Mesendoderm (in vitro differentiated cells): ENCODE measurements around the gene SCAI.

Experiments
- DNase-seq: peaks from one replicate; pipeline ENCODE4 v3.0.0; 2013
- H2AK5ac ChIP-seq: 2 replicates; pipeline ENCODE4 v1.6.1; 2013; ENCODE audit warnings: low read length, inconsistent platforms
- H2BK120ac ChIP-seq: 2 replicates; pipeline ENCODE4 v1.6.1; 2013; ENCODE audit warnings: low read depth, mild to moderate bottlenecking, low read length, moderate library complexity, mixed read lengths
- H2BK15ac ChIP-seq: replicated peaks from 2 replicates; pipeline ENCODE4 v1.6.1; 2013; ENCODE audit warnings: low read depth, mild to moderate bottlenecking, moderate library complexity
- H2BK5ac ChIP-seq: 2 replicates; pipeline ENCODE4 v1.6.1; 2013; ENCODE audit warnings: low read length, inconsistent platforms
- H3K18ac ChIP-seq: 2 replicates; pipeline ENCODE4 v1.6.1; 2013; ENCODE audit warnings: mild to moderate bottlenecking, low read length, mixed read lengths
- H3K23ac ChIP-seq: one replicate; pipeline ENCODE4 v1.6.1; 2013; ENCODE audit warnings: low read length
- H3K27ac ChIP-seq: 2 replicates; pipeline ENCODE4 v1.5.1; 2013; ENCODE audit warnings: low read depth, mild to moderate bottlenecking, inconsistent platforms, low read length, moderate library complexity
- H3K27me3 ChIP-seq: 2 replicates; pipeline ENCODE4 v1.6.1; 2013; ENCODE audit warnings: low read length, control low read depth, mild to moderate bottlenecking, inconsistent platforms; ENCODE audit not compliant: insufficient read depth, poor library complexity
- H3K36me3 ChIP-seq: 2 replicates; pipeline ENCODE4 v1.6.1; 2013; ENCODE audit warnings: low read length, inconsistent platforms; ENCODE audit not compliant: control insufficient read depth, insufficient read depth
- H3K4ac ChIP-seq: one replicate; pipeline ENCODE4 v1.6.1; 2013; ENCODE audit warnings: low read depth, mild to moderate bottlenecking, low read length, moderate library complexity
- H3K4me1 ChIP-seq: 2 replicates; pipeline ENCODE4 v1.6.1; 2013; ENCODE audit warnings: low read depth, low read length, inconsistent platforms; ENCODE audit not compliant: control insufficient read depth
- H3K4me2 ChIP-seq: 2 replicates; pipeline ENCODE4 v1.6.1; 2013; ENCODE audit warnings: low read length
- H3K4me3 ChIP-seq: 2 replicates; pipeline ENCODE4 v1.5.1; 2013; ENCODE audit warnings: mild to moderate bottlenecking, low read length
- H3K56ac ChIP-seq: one replicate; pipeline ENCODE4 v1.6.1; 2013; ENCODE audit warnings: low read length
- H3K79me1 ChIP-seq: 2 replicates; pipeline ENCODE4 v1.6.1; 2013; ENCODE audit warnings: low read length, inconsistent platforms
- H3K79me2 ChIP-seq: 2 replicates; pipeline ENCODE4 v1.6.1; 2013; ENCODE audit warnings: mild to moderate bottlenecking, low read length; ENCODE audit not compliant: control insufficient read depth, insufficient read depth
- H3K9ac ChIP-seq: 2 replicates; pipeline ENCODE4 v1.6.1; 2013; ENCODE audit warnings: low read length, inconsistent platforms
- H4K5ac ChIP-seq: one replicate; pipeline ENCODE4 v1.6.1; 2013; ENCODE audit warnings: low read length
- H4K8ac ChIP-seq: one replicate; pipeline ENCODE4 v1.6.1; 2013; ENCODE audit warnings: low read depth, mild to moderate bottlenecking, control low read depth, low read length, moderate library complexity
- WGBS: extraction: QIAGEN DNeasy Blood & Tissue Kit; methylation state at CpG from one replicate; pipeline ENCODE4 v1.1.7; 2013; ENCODE audit warnings: low lambda C conversion rate, missing lambda C conversion rate; ENCODE audit not compliant: insufficient coverage; ENCODE audit errors: extremely low coverage; 5-methylcytosine and 5-hydroxymethylcytosine counted together

Gene SCAI

DNA sequence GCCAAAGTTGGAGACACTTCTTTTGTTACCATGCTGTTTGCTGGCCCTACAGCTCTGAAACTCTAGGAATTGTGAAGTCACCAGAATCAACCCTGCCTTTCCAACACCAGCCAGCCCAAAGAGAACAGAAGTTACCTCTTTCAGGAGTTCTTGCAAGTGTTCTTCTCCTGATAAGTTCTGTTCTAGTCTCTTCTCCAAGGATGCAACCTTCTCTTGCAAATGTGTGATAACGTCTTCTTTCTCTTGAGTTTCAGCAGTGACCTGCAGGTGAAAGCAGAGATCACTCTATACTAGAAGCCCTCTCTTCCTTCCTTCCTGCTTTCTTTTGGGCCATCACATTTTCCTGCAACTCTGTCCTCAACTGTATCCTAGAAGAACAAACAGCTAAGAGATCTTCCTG, 231.6 kb downstream of the SCAI start:
- WGBS: no CpG with 5 or more reads among the region's 1 CpG
- no peaks in the 10 kb centered on the region for H3K36me3 ChIP-seq

DNA sequence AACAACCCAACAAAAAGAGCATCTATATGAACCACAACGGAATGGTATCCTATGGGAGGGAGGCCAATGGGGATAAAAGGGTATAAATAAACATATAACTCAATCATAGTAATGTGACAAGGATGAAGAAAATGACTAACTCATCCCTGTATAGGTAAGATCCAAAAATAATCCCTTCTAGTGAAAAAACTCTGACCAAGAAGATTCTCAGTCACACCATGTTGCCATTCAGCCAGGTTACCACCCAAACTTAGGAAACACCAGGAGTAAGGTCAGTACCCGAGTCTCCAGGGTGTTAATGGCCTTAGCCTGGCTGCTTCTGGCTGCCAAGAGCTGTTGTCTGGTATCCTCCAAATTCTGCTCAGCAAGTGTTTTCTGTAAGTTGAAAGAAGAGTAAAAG, 235.2 kb downstream of the SCAI start:
- Histone ChIP-seq H2BK120ac (no peak overlapping the region), H3K79me2 (no peaks in the 10 kb centered on the region), H3K4me2 (no peak overlapping the region), H3K36me3 (no peaks in the 10 kb centered on the region), H3K27ac (no peak overlapping the region), H3K4me1 (no peaks in the 10 kb centered on the region), H3K79me1 (no peaks in the 10 kb centered on the region), H3K4ac (no peak overlapping the region), H3K18ac (no peak overlapping the region), H2BK15ac (no peak overlapping the region), H3K4me3 (no peak overlapping the region), H4K8ac (no peak overlapping the region), H4K5ac (no peak overlapping the region), H3K56ac (no peak overlapping the region), H3K9ac (no peak overlapping the region), H3K27me3 (no peaks in the 10 kb centered on the region), H2BK5ac (no peak overlapping the region), H3K23ac (no peak overlapping the region), H2AK5ac (no peak overlapping the region)
- DNase-seq: no peak
- no CpG with 5 or more reads among the region's 2 CpGs for WGBS

More for the DNA sequence above, 231.6 kb downstream of the SCAI start:
- no peak overlapping the region for H3K4ac ChIP-seq
- no peak overlapping the region for H3K18ac ChIP-seq
- no peak for DNase-seq
- no peak overlapping the region for H3K4me3 ChIP-seq
- H2BK5ac ChIP-seq: no peak overlapping the region
- H2BK15ac ChIP-seq: no peak overlapping the region
- H3K27me3 ChIP-seq: no peaks in the 10 kb centered on the region
- no peak overlapping the region for H3K9ac ChIP-seq
- H4K8ac ChIP-seq: no peak overlapping the region
- H3K79me1 ChIP-seq: no peaks in the 10 kb centered on the region
- no peak overlapping the region for H4K5ac ChIP-seq
- no peak overlapping the region for H2AK5ac ChIP-seq
- H3K4me1 ChIP-seq: no peaks in the 10 kb centered on the region
- H3K79me2 ChIP-seq: no peaks in the 10 kb centered on the region
- H3K23ac ChIP-seq: no peak overlapping the region
- no peak overlapping the region for H3K56ac ChIP-seq
- no peak overlapping the region for H3K27ac ChIP-seq
- H2BK120ac ChIP-seq: no peak overlapping the region
- no peak overlapping the region for H3K4me2 ChIP-seq

DNA sequence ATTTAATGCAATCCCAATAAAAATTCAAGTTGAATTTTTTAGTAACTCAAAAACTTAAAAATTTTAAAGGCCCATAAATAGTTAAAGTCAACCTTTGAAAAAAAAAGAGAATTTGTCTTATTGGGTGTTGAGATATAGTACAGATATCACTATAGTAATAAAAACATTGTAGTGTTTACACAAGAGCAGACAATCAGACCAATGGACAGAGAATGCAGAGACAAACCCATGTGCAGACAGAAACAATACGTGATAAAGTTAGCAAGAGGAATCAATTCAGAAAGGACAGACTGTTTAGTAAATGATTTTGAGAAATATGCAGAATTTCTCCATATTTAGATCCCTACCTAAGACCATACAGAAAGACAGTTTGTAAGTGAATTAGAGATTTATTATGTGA, 236.4 kb downstream of the SCAI start:
- Histone ChIP-seq H3K27ac (no peak overlapping the region), H3K36me3 (no peaks in the 10 kb centered on the region), H3K79me1 (no peaks in the 10 kb centered on the region), H3K4me2 (no peak overlapping the region), H2BK15ac (no peak overlapping the region), H4K8ac (no peak overlapping the region), H3K23ac (no peak overlapping the region), H3K4ac (no peak overlapping the region), H3K4me3 (no peak overlapping the region), H3K27me3 (no peaks in the 10 kb centered on the region), H3K56ac (no peak overlapping the region), H4K5ac (no peak overlapping the region), H2BK120ac (no peak overlapping the region), H3K79me2 (no peaks in the 10 kb centered on the region), H3K4me1 (no peaks in the 10 kb centered on the region), H3K18ac (no peak overlapping the region), H3K9ac (no peak overlapping the region), H2AK5ac (no peak overlapping the region), H2BK5ac (no peak overlapping the region)
- no CpG with 5 or more reads among the region's 1 CpG for WGBS
- DNase-seq: no peak

DNA sequence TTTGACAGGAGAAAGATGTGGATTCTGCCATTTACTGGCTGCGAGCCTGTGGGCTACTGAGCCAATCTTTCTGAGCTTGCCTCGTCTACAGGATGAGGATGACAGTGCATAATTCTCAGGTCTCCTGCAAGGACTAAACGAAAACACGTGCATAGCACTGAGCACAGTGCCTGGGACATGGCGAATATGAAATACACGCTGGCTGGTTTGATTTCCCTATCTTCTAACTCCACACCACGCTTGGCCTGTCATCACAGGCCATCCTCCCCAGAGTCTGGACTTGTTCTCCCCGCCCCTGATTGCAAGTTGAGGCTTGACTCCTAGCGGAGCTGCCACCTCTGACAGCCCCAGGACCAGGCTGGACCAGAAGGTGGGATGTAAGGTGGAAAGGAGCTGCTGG, 243.5 kb downstream of the SCAI start:
- Histone ChIP-seq H3K27me3 (no peaks in the 10 kb centered on the region), H3K56ac (no peak overlapping the region), H3K4me1 (no peaks in the 10 kb centered on the region), H3K18ac (no peak overlapping the region), H2AK5ac (no peak overlapping the region), H2BK15ac (no peak overlapping the region), H3K4ac (no peak overlapping the region), H3K79me1 (no peaks in the 10 kb centered on the region), H4K8ac (no peak overlapping the region), H2BK5ac (no peak overlapping the region), H3K79me2 (no peaks in the 10 kb centered on the region), H3K4me2 (no peak overlapping the region), H3K9ac (no peak overlapping the region), H3K36me3 (no peaks in the 10 kb centered on the region), H4K5ac (no peak overlapping the region), H3K4me3 (no peak overlapping the region), H3K23ac (no peak overlapping the region), H2BK120ac (no peak overlapping the region), H3K27ac (no peak overlapping the region)
- WGBS: no CpG with 5 or more reads among the region's 9 CpGs
- no peak for DNase-seq

DNA sequence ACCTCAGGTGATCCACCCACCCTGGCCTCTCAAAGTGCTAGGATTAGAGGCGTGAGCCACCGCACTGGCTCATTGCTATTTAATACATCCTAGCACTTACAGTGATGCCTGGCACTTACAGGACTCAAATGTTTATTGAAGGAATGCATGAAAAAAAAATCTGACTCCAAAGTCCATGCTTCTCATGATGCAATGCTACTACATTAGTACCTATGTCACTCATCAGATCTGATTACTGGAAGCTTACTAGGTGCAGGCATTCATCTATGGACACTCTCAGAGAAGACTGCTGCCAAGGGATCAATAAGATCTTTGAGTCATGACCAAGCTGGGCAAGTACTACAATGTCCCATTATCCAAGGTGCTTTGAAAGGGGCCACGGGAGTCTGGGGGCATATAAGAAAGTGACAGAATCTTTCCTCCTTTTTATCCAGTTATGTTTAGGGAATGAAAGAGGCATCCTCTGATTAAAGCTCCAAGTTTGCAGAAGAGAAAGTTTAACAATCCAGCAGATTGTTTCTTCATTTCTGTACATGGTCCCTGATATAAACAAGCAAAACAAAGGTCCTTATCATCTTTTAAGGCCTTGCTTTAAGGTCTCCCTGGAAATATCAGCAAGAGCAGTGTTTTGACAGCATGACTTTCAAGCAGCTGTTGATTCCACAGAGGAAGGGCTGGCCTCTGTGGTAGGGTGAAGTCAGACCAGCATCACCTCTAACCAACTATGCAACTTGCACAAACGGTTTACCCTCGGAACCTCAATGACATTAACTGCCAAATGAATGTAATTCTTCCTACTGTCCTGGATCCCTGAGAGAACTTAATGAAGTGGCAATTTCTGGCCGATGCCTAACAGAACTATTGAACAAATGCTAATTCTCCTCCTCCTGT, 245.5 kb downstream of the SCAI start:
- H3K56ac ChIP-seq: no peak overlapping the region
- H3K27me3 ChIP-seq: no peaks in the 10 kb centered on the region
- H3K4me2 ChIP-seq: no peak overlapping the region
- no peaks in the 10 kb centered on the region for H3K79me1 ChIP-seq
- no CpG with 5 or more reads among the region's 6 CpGs for WGBS
- H4K8ac ChIP-seq: no peak overlapping the region
- no peak overlapping the region for H3K9ac ChIP-seq
- no peak overlapping the region for H2AK5ac ChIP-seq
- H3K18ac ChIP-seq: no peak overlapping the region
- H2BK120ac ChIP-seq: no peak overlapping the region
- no peak overlapping the region for H3K4ac ChIP-seq
- no peak overlapping the region for H2BK15ac ChIP-seq
- no peak for DNase-seq
- H3K36me3 ChIP-seq: no peaks in the 10 kb centered on the region
- no peak overlapping the region for H3K4me3 ChIP-seq
- H2BK5ac ChIP-seq: no peak overlapping the region
- H3K4me1 ChIP-seq: no peaks in the 10 kb centered on the region
- H3K23ac ChIP-seq: peak overlapping the region; percentile 15
- no peak overlapping the region for H3K27ac ChIP-seq
- H3K79me2 ChIP-seq: no peaks in the 10 kb centered on the region
- no peak overlapping the region for H4K5ac ChIP-seq

DNA sequence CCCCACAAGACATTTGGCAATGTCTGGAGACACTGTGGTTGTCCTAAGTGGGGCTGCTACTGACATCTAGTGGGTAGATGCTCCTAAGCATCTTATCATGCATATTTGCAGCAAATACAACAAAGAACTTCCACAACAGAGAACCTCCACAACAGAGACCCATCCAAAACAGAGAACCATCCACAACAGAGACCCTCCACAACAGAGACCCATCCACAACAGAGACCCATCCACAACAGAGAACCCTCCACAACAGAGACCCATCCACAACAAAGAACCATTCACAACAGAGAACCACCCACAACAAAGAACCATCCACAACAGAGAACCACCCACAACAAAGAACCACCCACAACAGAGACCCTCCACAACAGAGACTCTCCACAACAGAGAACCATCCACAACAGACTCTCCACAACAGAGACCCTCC, 248.6 kb downstream of the SCAI start:
- no peak overlapping the region for H2BK5ac ChIP-seq
- no peaks in the 10 kb centered on the region for H3K4me1 ChIP-seq
- no peak overlapping the region for H3K4me3 ChIP-seq
- no peak overlapping the region for H2BK120ac ChIP-seq
- H4K8ac ChIP-seq: no peak overlapping the region
- H3K56ac ChIP-seq: no peak overlapping the region
- no peak overlapping the region for H2BK15ac ChIP-seq
- H3K27ac ChIP-seq: no peak overlapping the region
- no peaks in the 10 kb centered on the region for H3K79me1 ChIP-seq
- H3K9ac ChIP-seq: no peak overlapping the region
- H4K5ac ChIP-seq: no peak overlapping the region
- no peaks in the 10 kb centered on the region for H3K79me2 ChIP-seq
- H3K27me3 ChIP-seq: no peaks in the 10 kb centered on the region
- peak; percentile 76 for DNase-seq
- H3K23ac ChIP-seq: no peak overlapping the region
- no peak overlapping the region for H3K4me2 ChIP-seq
- no peak overlapping the region for H3K4ac ChIP-seq
- no peak overlapping the region for H3K18ac ChIP-seq
- H3K36me3 ChIP-seq: no peaks in the 10 kb centered on the region
- H2AK5ac ChIP-seq: no peak overlapping the region
